NT2/D1 (cell line): ENCODE measurements around the gene SIN3A.

Experiments used
- DNase-seq: peaks from one replicate; pipeline ENCODE4 v3.0.0-alpha.2; 2011; ENCODE audit warnings: low read depth, low spot score
- H3K27me3 ChIP-seq: 2 replicates; pipeline ENCODE4 v1.6.0; 2011; ENCODE audit warnings: mild to moderate bottlenecking; ENCODE audit not compliant: insufficient read length, insufficient read depth
- H3K36me3 ChIP-seq: 2 replicates; pipeline ENCODE4 v1.6.1; 2011; ENCODE audit warnings: mild to moderate bottlenecking, low read length, mixed read lengths; ENCODE audit not compliant: insufficient read depth, insufficient read length
- H3K4me1 ChIP-seq: 2 replicates; pipeline ENCODE4 v1.5.1; 2011; ENCODE audit not compliant: insufficient read depth, insufficient read length
- H3K4me3 ChIP-seq: 2 replicates; pipeline ENCODE4 v1.5.1; 2011; ENCODE audit warnings: low read depth; ENCODE audit not compliant: insufficient read length
- H3K9ac ChIP-seq: 2 replicates; pipeline ENCODE4 v1.6.0; 2011; ENCODE audit warnings: low read depth; ENCODE audit not compliant: insufficient read length
- H3K9me3 ChIP-seq: 2 replicates; pipeline ENCODE4 v1.5.1; 2011; ENCODE audit warnings: mild to moderate bottlenecking, low read length; ENCODE audit not compliant: insufficient read depth
- SUZ12 ChIP-seq: IDR thresholded peaks from 2 replicates; pipeline ENCODE4 v1.6.1; 2011; ENCODE audit not compliant: insufficient read length, insufficient read depth; ENCODE audit errors: extremely low read depth
- YY1 ChIP-seq: IDR thresholded peaks from 2 replicates; pipeline ENCODE4 v1.6.1; 2011; ENCODE audit not compliant: insufficient read length, insufficient read depth
- ZNF274 ChIP-seq: IDR thresholded peaks from 2 replicates; pipeline ENCODE4 v1.6.1; 2011; ENCODE audit warnings: mild to moderate bottlenecking, low read depth, low read length

The SIN3A gene

GRCh38 chr15:75468913-75469598 is 17.6 kb upstream of the SIN3A start:
- H3K4me3 ChIP-seq, result no peak overlapping the region
- no peak for DNase-seq
- H3K4me1 ChIP-seq, result peaks cover 2% of the 10 kb centered on the region
- TF ChIP-seq SUZ12 (no peak), YY1 (no peak), ZNF274 (no peak)
- H3K27me3 ChIP-seq, result no peaks in the 10 kb centered on the region
- no peaks in the 10 kb centered on the region for H3K9me3 ChIP-seq
- H3K36me3 ChIP-seq, result peaks cover 79% of the 10 kb centered on the region
- no peak overlapping the region for H3K9ac ChIP-seq

GRCh38 chr15:75460646-75461045 is 9.2 kb upstream of the SIN3A start:
- no peak overlapping the region for H3K4me3 ChIP-seq
- TF ChIP-seq SUZ12, result no peak
- no peak overlapping the region for H3K9ac ChIP-seq
- no peaks in the 10 kb centered on the region for H3K27me3 ChIP-seq
- H3K36me3 ChIP-seq, result peaks cover 9% of the 10 kb centered on the region
- no peaks in the 10 kb centered on the region for H3K9me3 ChIP-seq
- no peak for DNase-seq
- peaks cover 15% of the 10 kb centered on the region for H3K4me1 ChIP-seq

GRCh38 chr15:75459581-75459980 is 8.1 kb upstream of the SIN3A start:
- DNase-seq, result no peak
- Histone ChIP-seq H3K27me3 (no peaks in the 10 kb centered on the region), H3K36me3 (peaks cover 3% of the 10 kb centered on the region), H3K4me1 (peaks cover 15% of the 10 kb centered on the region), H3K9ac (peak overlapping the region; percentile 5), H3K9me3 (no peaks in the 10 kb centered on the region), H3K4me3 (no peak overlapping the region)
- no peak for TF ChIP-seq SUZ12
- no peak for TF ChIP-seq YY1
- TF ChIP-seq ZNF274, result no peak

- TF ChIP-seq ZNF274 (no peak), YY1 (no peak), SUZ12 (no peak)
- Histone ChIP-seq H3K4me3 (no peak overlapping the region), H3K9ac (peak overlapping the region; percentile 96), H3K36me3 (no peaks in the 10 kb centered on the region), H3K27me3 (no peaks in the 10 kb centered on the region), H3K4me1 (peaks cover 13% of the 10 kb centered on the region), H3K9me3 (no peaks in the 10 kb centered on the region)
- DNase-seq, result no peak
Measured at GRCh38 chr15:75456710-75457109, 5.2 kb upstream of the SIN3A start.

DNA sequence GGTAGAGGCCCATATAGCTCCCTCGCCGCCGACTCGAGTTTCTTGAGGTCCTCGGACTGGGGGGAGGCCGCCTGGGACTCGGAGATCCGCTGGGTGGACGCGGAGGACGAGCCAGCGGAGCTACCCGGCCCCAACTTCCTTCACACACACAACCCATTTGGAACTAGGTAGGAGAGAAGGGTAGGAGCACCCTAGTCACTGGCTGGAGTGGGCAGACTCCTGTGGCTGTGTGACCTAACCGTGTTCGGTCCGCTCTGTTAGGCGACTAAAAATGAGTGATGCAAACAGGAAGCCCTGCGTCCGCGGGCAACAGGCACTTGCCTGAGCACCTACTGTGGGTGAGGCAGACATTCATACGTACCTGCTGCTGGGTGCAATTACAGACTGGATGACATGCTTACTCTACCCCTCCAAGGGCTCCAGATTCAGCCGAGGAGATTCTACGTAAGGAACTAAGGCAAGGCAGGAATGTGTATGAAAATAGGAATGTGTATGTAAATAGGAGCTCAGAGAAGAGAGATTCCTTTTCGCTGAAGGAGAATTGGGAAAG is 4.6 kb upstream of the SIN3A start:
- TF ChIP-seq YY1 (no peak), SUZ12 (no peak)
- Histone ChIP-seq H3K27me3 (no peaks in the 10 kb centered on the region), H3K36me3 (no peaks in the 10 kb centered on the region), H3K9me3 (no peaks in the 10 kb centered on the region), H3K4me3 (peak overlapping the region; percentile 96), H3K9ac (peak overlapping the region; percentile 96), H3K4me1 (peaks cover 13% of the 10 kb centered on the region)
- no peak for DNase-seq

DNA sequence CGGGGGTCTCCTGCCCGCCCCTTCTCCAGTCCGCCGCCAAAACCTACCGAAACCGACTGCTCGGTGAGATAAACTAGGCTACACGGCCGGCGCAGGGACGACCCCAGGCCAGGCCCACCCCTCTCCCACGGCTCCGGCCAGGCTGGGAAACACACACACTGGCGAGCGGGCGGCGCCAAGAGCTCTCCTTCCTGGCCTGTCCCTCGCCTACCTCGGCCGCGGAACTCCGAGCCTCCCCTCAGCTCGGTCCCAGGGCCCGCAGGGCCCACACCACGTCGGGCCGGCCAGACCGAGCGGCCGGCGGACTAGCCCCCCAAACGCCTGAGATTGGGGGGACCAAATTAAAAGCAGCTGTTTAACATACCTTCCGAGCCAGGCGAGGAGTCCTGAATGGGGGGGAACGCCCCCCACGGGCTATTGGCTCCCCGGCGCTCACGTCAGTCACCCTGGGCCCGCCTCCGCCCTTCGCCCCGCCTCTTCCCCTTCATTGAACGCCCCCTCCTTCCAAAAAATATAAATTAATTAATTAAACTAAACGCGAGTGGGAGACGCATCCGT is 4.0 kb upstream of the SIN3A start:
- no peaks in the 10 kb centered on the region for H3K9me3 ChIP-seq
- no peak for TF ChIP-seq SUZ12
- TF ChIP-seq YY1, result no peak
- TF ChIP-seq ZNF274, result no peak
- DNase-seq, result no peak
- peak overlapping the region; percentile 96 for H3K4me3 ChIP-seq
- H3K9ac ChIP-seq, result peak overlapping the region; percentile 97
- H3K36me3 ChIP-seq, result no peaks in the 10 kb centered on the region
- no peaks in the 10 kb centered on the region for H3K27me3 ChIP-seq
- peaks cover 13% of the 10 kb centered on the region for H3K4me1 ChIP-seq

DNA sequence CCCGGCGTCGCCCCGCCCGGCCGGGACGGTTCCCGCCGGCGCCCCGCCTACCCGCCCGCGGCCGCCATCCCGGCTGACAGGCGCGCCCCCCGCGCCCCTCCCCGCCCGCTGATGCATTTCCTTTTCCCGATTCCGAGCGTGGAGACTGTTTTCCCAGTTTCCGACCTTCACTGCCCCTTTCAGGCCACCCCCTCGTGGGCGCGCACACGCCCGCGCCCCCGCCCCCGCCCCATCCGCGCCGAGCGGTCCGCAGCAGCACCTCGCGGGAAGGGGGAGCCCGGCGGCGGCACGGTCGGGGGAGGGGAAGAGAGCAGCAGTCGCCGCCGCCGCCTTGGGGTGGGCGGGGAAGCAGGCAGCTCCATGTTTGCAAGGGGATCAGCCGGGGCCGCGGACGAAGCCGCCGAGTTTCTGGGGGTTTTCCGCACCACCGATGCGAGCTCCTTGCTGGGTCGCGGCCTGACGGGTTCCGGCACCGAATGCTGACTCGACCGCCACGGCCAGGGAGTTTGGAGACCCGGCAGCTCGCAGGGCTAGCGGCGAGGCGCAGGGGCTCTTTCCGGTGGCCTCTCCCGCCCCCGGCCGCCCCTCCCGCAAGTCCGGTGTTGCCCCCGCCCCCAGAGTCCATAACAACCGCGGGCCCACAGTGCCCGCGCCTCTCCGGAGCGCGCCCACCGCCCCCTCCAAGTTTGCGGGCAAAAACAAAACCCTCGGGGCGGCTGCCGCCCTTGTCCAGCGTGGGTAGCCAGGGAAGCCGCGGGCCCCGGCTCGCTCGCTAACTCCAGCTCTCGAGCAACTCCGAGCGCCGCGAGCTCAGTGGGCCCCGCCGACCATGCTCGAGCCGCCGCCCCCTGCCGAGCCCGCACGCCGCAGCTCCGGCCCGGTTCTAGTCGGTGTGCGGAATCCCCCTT is 3.2 kb upstream of the SIN3A start:
- H3K9ac ChIP-seq, result peak overlapping the region; percentile 97
- no peak for DNase-seq
- H3K4me3 ChIP-seq, result peak overlapping the region; percentile 96
- H3K36me3 ChIP-seq, result no peaks in the 10 kb centered on the region
- TF ChIP-seq ZNF274, result no peak
- TF ChIP-seq SUZ12, result no peak
- no peak for TF ChIP-seq YY1
- H3K9me3 ChIP-seq, result no peaks in the 10 kb centered on the region
- H3K27me3 ChIP-seq, result no peaks in the 10 kb centered on the region
- H3K4me1 ChIP-seq, result peaks cover 10% of the 10 kb centered on the region
